ENCODE measurements around the gene ALDH2.
"Not testable (repeated sequence)": the region's sequence is repeated elsewhere in the genome, so short reads cannot be mapped to it uniquely, and the experiment has no call there.

Gene ALDH2

DNA sequence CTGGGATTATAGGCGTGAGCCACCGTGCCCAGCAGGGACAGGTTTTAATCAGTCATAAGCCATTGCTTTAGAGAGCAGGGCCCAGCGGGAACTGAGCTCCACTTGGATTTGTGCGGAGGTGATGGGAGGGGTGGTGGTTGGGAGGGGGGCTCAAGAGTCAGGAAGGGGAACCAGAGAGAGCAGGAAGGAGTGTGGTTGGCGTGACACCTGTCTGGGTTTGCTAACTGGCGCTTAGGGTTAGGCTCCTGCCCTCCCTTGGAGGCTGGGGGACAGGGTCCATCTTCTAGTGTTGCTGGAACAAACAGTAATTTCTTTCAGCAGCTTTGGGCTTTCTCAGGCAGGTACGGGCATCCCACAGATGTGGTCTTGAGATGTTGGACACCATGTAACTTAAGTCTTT lies 7.5 kb upstream of the ALDH2 start:
- DNase-seq (ENCODE audit: low read depth in 2 of 2) = no peak

DNA sequence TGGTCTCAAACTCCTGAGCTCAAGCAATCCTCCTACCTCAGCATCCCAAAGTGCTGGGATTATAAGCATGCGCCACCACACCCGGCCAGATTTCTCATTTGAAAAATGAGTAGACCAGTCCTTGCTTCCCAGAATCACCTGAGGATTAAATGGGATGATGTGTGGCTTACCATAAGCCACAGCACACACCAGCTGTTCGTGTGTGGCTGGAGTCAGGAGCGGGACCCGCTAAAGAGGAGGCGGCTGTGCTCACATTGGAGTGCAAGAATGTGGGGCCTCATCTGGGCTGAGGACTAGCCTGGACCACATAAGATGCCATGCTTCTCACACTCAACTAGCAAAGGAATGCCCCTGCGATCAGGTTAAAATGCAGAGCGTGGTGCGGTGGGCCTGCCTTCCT lies 6.7 kb upstream of the ALDH2 start:
- no peak for DNase-seq (ENCODE audit: low read depth in 2 of 2)

DNA sequence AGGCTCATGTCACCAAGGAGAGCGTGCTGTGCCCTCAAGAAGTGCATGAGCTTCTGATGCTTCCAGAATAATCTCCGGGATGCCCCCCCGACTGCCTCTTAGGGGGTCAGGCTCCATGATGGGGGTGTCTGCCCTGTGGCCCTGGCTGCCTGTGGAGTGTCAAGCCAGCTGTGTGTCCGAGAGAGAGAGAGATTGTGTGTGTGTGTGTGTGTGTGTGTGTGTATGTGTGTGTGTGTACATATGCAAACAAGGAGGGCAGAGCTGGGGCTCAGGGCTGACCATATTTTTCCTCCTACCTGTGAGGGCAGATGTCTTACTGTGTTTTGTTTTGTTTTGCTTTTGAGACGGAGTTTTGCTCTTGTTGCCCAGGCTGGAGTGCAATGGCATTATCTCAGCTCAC lies 5.6 kb upstream of the ALDH2 start:
- no peak for DNase-seq (ENCODE audit: low read depth in 2 of 2)

DNA sequence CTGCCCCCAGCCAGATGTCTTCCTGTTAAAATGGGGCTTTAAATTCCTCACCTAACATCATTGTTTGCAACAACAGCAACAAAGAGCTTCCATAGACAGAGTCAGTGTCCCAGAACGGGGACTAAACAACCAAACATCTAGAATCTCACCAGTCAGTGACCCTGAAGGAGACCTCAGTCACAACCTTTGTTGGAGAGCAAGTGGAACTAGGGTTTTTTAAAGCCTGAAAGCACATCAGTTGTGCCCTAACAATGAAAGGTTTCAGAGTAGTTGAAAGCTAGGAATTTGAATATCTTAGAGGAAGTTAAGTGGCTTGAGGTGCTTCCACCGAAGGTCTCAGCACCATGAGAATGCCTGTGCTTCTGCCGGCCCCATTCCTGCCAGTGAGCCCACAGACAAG lies 5.0 kb upstream of the ALDH2 start:
- no peak for DNase-seq (ENCODE audit: low read depth in 2 of 2)

DNA sequence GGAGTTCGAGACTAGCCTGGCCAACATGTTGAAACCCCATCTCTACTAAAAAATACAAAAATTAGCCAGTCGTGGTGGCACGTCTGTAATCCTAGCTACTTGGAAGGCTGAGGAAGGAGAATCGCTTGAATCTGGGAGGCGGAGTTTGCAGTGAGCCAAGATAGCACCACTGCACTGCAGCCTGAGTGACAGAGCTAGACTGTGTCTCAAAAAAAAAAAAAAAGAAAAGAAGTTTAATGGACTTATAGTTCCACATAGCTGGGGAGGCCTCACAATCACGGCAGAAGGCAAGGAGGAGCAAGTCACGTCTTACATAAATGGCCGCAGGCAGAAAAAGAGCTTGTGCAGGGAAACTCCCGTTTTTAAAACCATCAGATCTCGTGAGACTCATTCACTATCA lies 3.2 kb upstream of the ALDH2 start:
- not testable (repeated sequence) for DNase-seq (ENCODE audit: low read depth in 2 of 2)

DNA sequence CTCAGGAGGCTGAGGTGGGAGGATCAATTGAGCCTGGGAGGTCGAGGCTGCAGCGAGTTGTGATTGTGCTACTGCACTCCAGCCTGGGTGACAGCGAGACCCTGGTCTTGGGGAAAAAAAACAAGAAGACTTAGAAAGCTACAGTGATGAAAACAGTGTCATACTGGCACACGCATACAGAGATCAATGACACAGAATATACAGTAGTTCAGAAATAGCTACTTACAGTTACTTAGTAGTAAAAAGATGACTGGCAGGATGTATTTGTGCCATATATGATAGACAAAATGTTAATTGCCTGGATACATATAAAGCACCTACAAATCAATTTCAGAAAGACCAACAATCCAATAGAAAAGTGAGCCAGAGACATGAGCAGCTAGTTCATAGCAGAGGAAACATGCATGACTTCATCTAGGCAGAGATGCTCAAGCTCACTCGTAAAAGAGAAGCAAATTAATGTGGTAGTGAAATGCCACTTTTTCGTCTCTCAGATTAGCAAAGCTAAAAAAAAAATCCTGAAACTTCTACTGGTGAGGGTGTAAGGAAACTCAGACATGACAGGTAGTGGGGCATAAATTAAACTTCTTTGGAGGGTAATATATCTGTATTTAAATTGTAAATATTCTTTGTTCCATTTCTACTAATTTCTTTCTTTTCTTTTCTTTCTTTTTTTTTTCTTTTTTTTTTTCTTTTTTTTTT lies 2.5 kb upstream of the ALDH2 start:
- no peak for DNase-seq (ENCODE audit: low read depth in 2 of 2)

DNA sequence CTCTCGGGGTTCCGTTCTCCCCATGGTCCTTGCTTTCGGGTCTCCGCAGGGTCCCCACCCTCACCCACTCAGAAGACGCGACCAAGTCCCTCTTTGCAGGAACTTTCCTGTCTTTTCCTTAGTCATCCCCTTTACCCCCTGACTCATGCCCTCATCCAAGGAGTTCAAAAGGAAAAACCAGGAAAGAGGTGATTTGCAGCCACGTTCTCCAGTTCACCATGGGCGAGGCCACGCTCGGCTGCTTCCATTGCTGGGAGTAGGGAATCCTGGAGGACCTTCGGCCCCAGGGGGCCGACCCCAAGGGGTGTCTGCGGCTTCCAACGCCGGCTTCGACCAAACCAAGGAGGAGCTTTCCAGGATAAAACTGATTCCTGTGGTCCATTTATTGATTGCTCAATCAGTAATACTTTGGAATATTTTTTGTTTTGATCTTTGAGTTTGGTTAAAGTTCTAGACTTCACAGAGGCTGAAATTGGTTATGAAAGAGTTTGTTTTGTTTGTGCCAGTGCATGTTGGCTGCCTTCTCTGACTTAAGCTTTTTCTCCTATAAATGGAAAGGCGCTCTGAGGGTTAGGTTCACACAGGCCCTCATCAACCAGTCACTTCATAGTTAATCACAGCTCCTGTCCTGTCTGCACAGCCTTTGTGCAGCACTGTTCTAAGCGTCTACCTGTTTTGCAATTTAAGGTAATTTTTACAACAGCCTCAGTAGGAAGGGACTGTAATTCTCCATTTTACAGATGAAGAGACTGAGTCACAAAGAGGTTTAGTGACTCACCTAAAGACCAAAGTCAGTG lies 827 bp downstream of the ALDH2 start:
- no peak for DNase-seq (ENCODE audit: low read depth in 2 of 2)

DNA sequence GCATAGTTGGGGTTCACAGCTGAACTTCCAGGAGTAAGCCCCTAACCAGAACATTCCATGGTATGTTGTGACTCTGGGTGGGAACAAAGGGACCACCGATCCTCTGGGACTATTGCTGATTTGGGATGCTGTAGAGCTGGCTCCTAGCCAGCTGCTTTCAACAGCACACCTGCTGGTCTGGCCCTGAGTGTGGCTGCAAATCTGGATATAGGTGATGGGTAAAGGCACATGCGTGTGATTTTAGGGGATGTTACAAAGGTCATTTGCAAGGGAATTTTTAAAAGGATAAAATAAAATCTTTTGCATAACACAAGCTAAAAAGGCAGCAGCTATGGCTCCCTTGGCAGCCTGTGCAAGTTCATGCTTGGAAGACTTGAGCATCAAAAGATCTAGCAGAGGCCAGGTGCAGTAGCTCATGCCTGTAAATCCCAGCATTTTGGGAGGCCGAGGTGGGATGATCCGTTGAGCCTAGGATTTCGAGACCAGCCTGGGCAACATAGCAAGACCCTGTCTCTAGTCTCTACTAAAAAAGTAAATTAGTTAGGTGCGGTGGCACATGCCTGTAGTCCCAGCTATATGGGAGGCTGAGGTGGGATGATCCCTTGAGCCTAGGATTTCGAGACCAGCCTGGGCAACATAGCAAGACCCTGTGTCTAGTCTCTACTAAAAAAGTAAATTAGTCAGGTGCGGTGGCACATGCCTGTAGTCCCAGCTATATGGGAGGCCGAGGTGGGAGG lies 1.6 kb downstream of the ALDH2 start:
- DNase-seq (ENCODE audit: low read depth in 2 of 2) = no peak

DNA sequence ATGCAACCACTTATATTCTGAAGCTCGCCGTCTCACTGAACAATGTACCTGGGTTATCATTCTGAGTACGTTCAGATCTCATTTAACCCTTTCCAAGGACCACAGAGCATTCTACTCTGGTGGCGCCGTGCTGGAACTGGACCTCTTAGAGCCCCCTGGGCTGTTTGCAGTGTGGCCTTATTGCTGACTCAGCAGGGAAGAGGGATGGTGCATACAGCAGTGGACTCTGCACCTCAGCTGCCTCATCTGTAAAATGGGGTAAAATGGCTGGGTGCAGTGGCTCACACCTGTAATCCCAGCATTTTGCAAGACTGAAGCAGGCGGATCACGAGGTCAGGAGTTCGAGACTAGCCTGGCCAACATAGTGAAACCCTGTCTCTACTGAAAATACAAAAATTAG lies 2.9 kb downstream of the ALDH2 start:
- no peak for DNase-seq (ENCODE audit: low read depth in 2 of 2)

DNA sequence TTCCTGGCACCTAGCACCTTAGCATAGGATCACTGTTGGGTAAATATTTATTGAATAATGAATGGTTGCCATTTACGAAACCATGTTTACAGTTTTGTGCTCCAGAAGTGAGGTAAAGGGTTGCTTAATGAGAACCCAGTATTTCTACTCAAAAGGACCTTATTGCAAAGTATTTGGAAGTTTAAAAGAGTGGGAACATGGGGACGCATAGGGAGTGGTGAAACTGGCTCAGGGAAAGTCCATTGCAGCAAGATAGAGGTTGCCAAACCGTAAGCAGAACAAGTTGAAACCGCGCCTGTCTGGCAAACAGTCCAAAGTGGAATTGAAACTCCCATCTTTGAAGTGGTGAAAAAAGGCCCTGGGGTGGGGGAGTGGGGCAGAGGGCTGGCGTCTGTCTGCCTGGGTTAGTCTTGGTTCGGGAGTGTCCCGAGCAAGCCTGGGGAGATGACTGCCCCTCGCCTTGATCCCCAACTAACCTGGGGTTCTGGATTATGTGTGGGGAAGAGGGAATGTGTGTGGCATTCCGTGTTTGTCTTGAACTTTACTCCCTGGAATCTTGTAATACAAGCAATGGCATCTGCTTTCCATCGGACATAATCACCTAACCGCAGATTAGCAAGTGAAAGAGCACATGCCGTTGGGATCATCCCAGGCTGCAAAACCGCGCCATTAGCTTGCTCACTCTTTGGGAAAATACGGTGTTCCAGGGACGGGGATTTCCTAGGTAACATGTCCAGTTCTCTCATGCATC lies 7.2 kb downstream of the ALDH2 start:
- DNase-seq (ENCODE audit: low read depth in 2 of 2) = no peak

DNA sequence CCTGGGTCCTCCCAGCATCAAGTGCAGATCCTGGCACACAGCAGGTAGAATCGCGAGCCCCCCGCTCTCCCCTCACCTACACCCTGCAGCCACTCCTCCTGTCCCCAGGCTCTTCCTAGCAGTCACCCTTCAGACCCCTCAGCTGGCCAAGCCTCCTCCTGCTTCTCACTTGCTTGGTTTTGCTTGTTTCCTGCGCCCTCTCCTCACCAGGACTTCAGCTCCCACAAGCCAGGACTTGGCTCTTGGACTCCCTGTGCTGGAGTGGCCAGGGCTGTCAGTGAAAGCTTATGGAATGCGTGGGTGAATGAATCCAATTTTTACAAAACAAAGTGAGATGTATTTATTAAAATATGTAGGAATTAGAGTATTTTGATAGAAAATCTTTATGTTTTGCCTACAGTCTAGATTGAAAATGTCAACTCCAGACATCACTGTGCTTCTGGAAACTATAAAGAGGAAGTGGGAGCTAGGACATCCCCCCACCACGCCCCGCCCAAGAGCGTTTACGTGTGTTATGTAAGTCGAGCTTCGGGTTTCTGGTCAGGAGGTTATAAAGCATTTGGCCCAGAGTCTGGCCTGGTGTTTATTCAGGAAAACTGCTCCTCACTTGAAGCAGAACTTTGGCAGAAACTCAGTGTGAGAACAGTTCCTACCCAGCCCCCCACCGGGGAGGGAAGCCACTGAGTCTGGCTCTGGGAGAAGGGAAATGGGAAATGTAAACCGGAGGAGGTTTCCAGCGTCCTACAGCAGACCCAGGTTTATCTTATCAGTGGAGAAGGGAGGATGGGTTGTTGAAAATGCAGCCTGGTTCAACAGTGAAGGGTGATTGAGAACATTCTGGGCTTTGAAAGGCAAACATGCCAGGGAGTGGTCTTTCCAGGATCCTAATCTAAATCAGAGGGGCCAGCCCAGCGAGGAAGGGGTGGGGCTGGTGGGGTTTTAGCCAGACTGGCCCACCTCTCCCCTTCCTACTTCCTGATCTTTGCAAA lies 8.8 kb downstream of the ALDH2 start:
- DNase-seq (ENCODE audit: low read depth in 2 of 2) = no peak

DNA sequence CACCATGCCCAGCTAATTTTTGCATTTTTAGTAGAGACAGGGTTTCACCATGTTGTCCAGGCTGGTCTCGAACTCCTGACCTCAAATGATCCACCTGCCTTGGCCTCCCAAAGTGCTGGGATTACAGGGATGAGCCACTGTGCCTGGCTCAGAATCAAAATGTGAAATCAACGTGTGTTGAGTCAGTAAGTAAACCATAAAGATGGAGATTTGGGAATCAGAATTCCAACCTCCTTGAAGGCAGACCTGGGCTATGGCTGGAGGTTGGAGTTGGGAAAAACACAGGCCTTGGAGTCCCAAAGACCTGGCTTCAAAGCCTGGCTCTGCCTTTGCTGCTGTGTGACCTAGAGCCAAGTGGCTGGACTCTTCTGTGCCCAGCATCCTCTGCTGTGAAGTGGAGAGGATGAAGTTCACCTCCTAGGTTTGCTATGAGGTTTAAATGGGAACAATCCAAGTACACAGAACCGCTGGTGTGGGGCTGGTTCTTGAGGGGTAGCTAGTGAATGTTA lies 10.2 kb downstream of the ALDH2 start:
- no peak for DNase-seq (ENCODE audit: low read depth in 2 of 2)

DNA sequence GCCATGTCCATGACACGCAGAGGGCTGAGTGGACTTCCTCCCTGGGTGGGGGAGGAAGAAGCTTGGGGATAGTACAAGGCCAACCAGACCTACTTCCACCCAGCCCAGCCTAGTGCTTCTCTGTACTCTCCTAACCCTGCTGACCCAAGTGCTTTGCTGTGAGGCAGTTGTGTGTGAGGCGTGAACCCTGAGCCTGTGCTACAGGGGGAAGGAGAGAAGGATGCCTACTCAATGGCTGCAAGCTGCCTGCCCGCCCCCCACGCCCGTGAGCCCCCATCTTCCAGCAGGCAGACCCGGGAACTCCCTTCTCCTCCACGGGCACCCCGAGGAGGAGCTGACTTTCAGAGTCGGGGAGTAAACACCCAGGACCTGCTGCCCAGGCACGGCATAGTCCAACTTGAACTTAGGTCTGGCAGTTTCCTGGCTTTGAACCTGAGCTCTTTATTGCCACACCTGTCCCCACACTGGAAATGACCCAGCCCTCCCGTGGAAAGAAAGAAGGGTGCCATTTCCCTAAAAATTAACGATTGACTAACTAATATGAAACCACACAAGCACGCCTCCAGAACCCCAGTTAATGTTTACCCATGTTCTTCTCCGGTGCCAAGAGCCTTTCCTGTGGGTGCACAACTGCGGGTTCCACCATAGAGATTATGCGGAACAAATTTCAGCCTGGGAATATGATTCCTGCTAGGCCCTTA lies 10.8 kb downstream of the ALDH2 start:
- no peak for DNase-seq (ENCODE audit: low read depth in 2 of 2)

DNA sequence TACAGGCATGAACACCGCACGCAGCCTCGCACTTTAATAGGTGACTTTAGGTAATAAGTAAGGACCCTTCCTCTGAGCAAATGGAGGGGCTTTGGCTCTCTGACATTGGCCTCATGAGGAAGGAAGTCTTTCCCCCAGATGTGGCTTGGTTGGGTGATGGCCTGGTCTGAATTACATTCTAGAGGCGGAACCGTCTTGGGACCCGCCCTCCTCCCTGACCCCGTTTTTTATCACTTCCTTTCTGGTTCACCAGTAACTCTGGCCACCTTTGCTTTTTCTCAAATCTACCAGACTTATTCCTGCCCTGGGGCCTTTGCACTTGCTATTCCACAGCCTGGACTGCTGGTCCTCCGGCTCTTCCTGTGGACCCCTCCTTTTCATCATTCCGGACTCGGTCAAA lies 13.4 kb downstream of the ALDH2 start:
- DNase-seq (ENCODE audit: low read depth in 2 of 2) = no peak

DNA sequence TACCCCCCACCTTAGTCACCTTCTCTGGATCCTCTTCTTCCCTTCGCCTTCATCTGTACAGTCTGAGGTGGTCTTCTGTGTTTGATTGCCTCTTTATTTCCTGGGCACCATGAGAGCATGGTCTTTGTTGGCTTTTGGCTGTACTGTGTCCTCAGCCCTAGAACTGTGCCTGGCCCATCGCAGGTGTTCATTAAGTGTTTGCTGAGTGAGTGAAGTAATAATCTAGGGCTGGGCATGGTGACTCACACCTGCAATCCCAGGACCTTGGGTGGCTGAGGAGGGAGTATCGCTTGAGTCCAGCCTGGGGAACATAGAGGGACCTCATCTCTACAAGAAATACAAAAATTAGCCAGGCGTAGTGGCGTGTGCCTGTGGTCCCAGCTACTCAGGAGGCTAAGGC lies 13.9 kb downstream of the ALDH2 start:
- DNase-seq (ENCODE audit: low read depth in 2 of 2) = no peak

DNA sequence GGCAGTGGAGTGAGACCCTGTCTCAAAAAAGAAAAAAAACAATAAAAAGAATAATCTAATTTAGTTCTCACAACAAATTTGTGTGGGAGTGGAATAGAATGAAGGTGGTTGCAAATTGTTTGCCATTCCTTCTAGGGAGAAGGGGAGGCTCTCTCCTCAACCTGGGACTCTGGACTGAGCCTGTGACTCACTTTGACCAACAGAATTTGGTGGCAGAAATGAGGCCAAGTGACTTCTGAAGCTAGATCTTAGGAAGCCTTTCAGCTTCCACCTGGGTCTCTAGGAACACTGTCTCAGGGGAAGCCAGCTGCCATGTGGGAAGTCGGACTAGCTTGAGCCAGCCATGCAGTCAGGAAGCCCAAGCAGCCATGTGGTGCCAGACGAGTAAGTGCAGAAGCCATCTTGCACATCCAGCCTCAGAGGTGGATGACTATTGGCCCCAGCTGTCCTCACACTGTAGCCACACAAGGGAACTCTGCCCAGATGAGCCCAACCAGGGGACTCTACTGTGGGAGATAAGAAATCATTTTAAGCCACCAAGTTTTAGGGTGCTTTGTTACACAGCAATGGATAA lies 14.4 kb downstream of the ALDH2 start:
- DNase-seq (ENCODE audit: low read depth in 2 of 2) = no peak

DNA sequence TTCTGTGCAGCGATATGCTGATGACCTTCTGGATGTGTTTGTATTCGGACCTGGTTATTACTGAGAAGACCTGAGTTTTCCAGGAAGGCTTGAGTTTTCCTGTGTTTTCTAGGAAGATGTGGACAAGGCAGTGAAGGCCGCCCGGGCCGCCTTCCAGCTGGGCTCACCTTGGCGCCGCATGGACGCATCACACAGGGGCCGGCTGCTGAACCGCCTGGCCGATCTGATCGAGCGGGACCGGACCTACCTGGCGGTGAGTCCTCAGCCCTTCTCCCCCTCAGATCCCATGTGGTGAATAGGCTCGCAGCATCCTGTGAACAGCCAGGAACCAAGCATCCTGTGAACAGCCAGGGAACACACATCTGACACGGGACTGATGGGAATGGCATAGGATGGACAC lies 16.3 kb downstream of the ALDH2 start:
- no peak for DNase-seq (ENCODE audit: low read depth in 2 of 2)

DNA sequence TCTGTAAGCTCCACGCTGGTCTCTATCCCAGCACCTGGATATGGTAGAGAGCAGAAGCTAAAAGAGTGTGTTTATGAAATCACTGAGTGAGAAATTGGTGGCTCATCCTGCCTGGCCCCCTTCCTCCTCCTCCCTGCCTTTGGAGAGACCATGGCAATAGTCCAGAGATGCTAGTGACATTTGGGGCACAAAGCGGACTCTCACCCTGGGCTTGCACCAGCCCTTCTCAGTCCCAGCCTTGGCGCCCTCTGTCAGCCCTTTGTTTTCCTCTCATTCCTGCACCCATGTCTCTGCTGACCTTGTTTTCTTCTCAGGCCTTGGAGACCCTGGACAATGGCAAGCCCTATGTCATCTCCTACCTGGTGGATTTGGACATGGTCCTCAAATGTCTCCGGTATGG lies 18.2 kb downstream of the ALDH2 start:
- DNase-seq (ENCODE audit: low read depth in 2 of 2) = no peak

DNA sequence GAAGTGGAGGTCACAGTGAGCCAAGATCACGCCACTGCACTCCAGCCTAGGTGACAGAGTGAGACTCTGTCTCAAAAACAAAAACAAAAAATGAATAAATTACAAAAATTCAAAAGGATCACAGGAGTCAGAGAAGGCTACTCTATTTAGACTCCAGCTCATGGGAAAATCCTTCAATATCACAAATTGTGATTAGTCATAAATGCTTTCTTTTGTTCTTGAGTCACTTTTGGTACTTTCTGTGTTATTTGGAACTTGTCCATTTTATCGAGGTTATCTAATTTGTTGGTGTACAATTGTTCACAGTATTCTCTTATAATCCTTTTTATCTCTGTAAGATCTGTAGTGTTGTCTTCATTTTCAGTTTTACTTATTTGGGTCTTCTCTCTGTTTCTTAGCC lies 18.9 kb downstream of the ALDH2 start:
- DNase-seq (ENCODE audit: low read depth in 2 of 2) = no peak

DNA sequence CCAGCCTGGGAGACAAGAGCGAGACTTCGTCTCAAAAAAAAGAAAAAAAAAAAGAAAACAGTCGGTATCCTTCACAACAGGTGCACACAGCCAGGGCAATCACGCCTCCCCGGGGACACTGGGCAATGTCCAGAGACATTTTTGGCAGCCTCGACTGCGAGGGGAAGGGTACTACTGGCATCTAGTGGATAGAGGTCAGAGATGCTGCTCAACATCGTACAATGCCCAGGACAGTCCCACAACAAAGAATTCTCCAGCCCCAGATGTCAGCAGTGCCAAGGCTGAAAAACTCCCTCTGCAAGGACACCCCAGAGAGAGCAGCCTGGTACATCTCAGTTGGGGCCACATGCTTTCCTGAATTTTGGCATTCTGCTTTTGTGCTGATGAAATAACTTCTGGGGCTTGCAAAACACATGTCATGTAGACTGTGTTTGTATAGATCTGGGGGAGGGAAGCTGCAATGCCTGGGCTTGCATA lies 21.5 kb downstream of the ALDH2 start:
- no peak for DNase-seq (ENCODE audit: low read depth in 2 of 2)

Data from stimulated activated CD8-positive, alpha-beta memory T cell treated with anti-CD3 and anti-CD28 coated beads, Interleukin-15, amount 100 ng/mL, for 4 hours (primary cell).